Measurements from ENCODE around the gene KCNE1.
"Not testable (repeated sequence)": the region's sequence is repeated elsewhere in the genome, so short reads cannot be mapped to it uniquely, and the experiment has no call there.

DNA sequence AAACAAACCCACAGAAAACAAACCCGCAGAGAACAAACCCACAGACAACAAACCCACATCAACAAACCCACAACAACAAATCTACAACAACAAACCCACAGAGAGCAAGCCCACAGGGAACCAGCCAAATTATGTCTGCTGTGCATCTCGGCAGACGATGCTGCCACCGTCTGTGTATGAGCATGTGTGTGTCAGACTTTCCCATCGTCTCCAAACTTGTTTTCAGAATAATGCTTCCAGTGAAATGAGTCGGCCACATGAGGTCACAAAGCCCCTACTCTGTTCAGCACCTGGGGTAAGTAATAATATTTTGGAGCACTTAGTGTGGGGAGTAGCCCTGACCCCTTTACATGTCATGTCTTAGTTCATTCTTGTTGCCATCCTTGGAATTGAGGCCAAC is 105.9 kb downstream of the KCNE1 start:
- TF ChIP-seq EP300, POLR2AphosphoS5 (IDR thresholded peaks at IDR 0.05): not testable (repeated sequence)
- TF ChIP-seq, protein P1, sequence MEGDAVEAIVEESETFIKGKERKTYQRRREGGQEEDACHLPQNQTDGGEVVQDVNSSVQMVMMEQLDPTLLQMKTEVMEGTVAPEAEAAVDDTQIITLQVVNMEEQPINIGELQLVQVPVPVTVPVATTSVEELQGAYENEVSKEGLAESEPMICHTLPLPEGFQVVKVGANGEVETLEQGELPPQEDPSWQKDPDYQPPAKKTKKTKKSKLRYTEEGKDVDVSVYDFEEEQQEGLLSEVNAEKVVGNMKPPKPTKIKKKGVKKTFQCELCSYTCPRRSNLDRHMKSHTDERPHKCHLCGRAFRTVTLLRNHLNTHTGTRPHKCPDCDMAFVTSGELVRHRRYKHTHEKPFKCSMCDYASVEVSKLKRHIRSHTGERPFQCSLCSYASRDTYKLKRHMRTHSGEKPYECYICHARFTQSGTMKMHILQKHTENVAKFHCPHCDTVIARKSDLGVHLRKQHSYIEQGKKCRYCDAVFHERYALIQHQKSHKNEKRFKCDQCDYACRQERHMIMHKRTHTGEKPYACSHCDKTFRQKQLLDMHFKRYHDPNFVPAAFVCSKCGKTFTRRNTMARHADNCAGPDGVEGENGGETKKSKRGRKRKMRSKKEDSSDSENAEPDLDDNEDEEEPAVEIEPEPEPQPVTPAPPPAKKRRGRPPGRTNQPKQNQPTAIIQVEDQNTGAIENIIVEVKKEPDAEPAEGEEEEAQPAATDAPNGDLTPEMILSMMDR (IDR thresholded peaks at IDR 0.05), result not testable (repeated sequence)
